Hepatocyte (in vitro differentiated cells): ENCODE measurements around the gene STRN4. TPM values are rescaled to one million over a fixed set of nuclear protein-coding genes. Genes with fewer than 3 reads are reported as not detected.

Experiments used
- DNase-seq: peaks from one replicate; pipeline ENCODE4 v3.0.0-alpha.2; 2016; ENCODE audit warnings: low spot score
- H2AFZ ChIP-seq: fragments of 200-600 bp; sonication (generic); 2 replicates; pipeline ENCODE4 v1.6.0; 2016; ENCODE audit warnings: antibody characterized with exemption, mild to moderate bottlenecking
- H3K27ac ChIP-seq: fragments of 200-600 bp; sonication (generic); 2 replicates; pipeline ENCODE4 v1.5.1; 2016; ENCODE audit warnings: mild to moderate bottlenecking
- H3K27me3 ChIP-seq: fragments of 200-600 bp; sonication (generic); 2 replicates; pipeline ENCODE4 v1.6.1; 2016
- H3K36me3 ChIP-seq: fragments of 200-600 bp; sonication (generic); replicated peaks from 2 replicates; pipeline ENCODE4 v1.5.1; 2016; ENCODE audit warnings: low read depth; ENCODE audit not compliant: insufficient read depth
- H3K4me1 ChIP-seq: fragments of 200-600 bp; sonication (generic); 2 replicates; pipeline ENCODE4 v1.5.1; 2016; ENCODE audit warnings: mild to moderate bottlenecking, moderate library complexity; ENCODE audit not compliant: insufficient read depth
- H3K4me2 ChIP-seq: fragments of 200-600 bp; sonication (generic); 2 replicates; pipeline ENCODE4 v1.6.0; 2016
- H3K4me3 ChIP-seq: fragments of 200-600 bp; sonication (generic); 2 replicates; pipeline ENCODE4 v1.5.1; 2016; ENCODE audit warnings: mild to moderate bottlenecking
- H3K79me2 ChIP-seq: fragments of 200-600 bp; sonication (generic); 2 replicates; pipeline ENCODE4 v1.6.0; 2017; ENCODE audit warnings: mild to moderate bottlenecking
- H3K9me2 ChIP-seq: fragments of 200-600 bp; sonication (generic); replicated peaks from 2 replicates; pipeline ENCODE4 v1.6.0; 2017; ENCODE audit warnings: mild to moderate bottlenecking; ENCODE audit not compliant: insufficient read depth
- H3K9me3 ChIP-seq: fragments of 200-600 bp; sonication (generic); 2 replicates; pipeline ENCODE4 v1.5.1; 2016; ENCODE audit warnings: low read depth, mild to moderate bottlenecking
- H4K20me1 ChIP-seq: fragments of 200-600 bp; sonication (generic); 2 replicates; pipeline ENCODE4 v1.6.0; 2016; ENCODE audit warnings: mild to moderate bottlenecking; ENCODE audit not compliant: insufficient read depth, poor library complexity, severe bottlenecking
- EZH2 ChIP-seq: fragments of 200-600 bp; sonication (generic); IDR thresholded peaks from 2 replicates; pipeline ENCODE4 v1.6.1; 2016; ENCODE audit warnings: antibody characterized with exemption, mild to moderate bottlenecking, borderline replicate concordance
- EZH2phosphoT487 ChIP-seq: fragments of 200-600 bp; sonication (generic); IDR thresholded peaks from one replicate; pipeline ENCODE4 v1.6.1; 2018; ENCODE audit warnings: antibody characterized with exemption, mild to moderate bottlenecking, low read depth, moderate library complexity; ENCODE audit not compliant: unreplicated experiment, severe bottlenecking
- WGBS: methylation state at CpG from one replicate; pipeline ENCODE4 v1.1.6; 2016; ENCODE audit warnings: low lambda C conversion rate; ENCODE audit errors: missing lambda C conversion rate; 5-methylcytosine and 5-hydroxymethylcytosine counted together
- polyA plus RNA-seq: library from polyadenylated mRNA; unstranded; fragments of >200 nt; fragmentation: Nextera tagmentation; extraction: Ambion mirVana; gene quantifications from 2 replicates; pipeline ENCODE4 v1.2.1, GENCODE V29; 2016
- total RNA-seq: library from RNA; depleted of rRNA; stranded (reverse); fragments of >200 nt; gene quantifications from 2 replicates; pipeline ENCODE4 v1.2.3, GENCODE V29; 2014
- TF ChIP-seq, protein P1 (sequence below): fragments of 200-600 bp; sonication (generic); IDR thresholded peaks from 2 replicates; pipeline ENCODE4 v1.5.1; 2016; ENCODE audit warnings: antibody characterized with exemption, mild to moderate bottlenecking; ENCODE audit not compliant: poor library complexity

STRN4 gene
- total and polyA plus RNA-seq, 2 experiments from 2014 or later = 63.7 to 64.1 TPM

DNA sequence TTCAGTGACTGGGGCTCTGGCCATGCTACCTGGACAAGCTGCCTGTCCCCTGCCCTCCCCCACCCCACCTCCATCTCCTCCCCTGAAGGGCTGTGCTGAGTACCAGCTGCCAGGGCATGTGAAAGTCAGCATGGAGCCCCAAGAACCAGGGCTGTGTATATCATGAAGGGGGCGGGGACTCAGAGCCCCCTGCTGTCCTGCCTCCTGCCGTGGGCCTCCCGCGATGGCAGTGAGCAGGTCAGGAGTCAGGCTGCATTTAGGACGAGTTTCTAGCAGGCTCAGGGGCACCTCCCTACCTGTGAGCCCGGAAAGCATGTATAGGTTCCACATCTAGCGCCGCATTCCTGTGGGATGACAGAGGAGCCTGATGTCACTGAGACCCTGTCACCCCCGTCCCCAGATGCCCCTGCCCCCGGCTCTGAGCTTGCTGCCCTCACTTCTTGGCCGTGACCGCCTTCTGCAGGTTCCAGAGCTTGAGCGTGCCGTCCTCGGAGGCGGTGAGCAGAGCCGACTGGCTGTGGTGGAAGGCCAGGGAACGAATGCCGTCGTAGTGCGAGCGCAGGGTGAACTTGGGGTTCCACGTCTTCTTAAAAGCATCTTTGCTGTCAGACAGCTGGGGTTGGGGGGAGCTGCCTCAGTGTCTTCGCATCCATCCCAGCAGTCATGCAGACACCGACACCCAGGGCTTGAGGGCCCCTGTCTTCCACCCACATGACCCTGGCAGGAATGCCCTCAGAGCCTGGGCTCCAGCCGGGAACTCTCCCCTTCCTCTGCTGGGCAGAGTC, 21.0 kb downstream of the STRN4 start:
- no peaks in the 10 kb centered on the region for H3K9me2 ChIP-seq
- 97% methylated on average over 26 of the region's 26 CpGs for WGBS
- DNase-seq = no peak
- H3K4me2 ChIP-seq = no peak overlapping the region
- no peaks in the 10 kb centered on the region for H3K4me1 ChIP-seq
- H3K27me3 ChIP-seq = no peaks in the 10 kb centered on the region
- H3K4me3 ChIP-seq = no peak overlapping the region
- no peak overlapping the region for H3K27ac ChIP-seq
- H3K79me2 ChIP-seq = peaks cover 7% of the 10 kb centered on the region
- H3K36me3 ChIP-seq = no peaks in the 10 kb centered on the region
- peaks cover 6% of the 10 kb centered on the region for H4K20me1 ChIP-seq
- H2AFZ ChIP-seq = no peak overlapping the region
- TF ChIP-seq EZH2 = no peak
- no peak for TF ChIP-seq EZH2phosphoT487
- TF ChIP-seq, protein P1, sequence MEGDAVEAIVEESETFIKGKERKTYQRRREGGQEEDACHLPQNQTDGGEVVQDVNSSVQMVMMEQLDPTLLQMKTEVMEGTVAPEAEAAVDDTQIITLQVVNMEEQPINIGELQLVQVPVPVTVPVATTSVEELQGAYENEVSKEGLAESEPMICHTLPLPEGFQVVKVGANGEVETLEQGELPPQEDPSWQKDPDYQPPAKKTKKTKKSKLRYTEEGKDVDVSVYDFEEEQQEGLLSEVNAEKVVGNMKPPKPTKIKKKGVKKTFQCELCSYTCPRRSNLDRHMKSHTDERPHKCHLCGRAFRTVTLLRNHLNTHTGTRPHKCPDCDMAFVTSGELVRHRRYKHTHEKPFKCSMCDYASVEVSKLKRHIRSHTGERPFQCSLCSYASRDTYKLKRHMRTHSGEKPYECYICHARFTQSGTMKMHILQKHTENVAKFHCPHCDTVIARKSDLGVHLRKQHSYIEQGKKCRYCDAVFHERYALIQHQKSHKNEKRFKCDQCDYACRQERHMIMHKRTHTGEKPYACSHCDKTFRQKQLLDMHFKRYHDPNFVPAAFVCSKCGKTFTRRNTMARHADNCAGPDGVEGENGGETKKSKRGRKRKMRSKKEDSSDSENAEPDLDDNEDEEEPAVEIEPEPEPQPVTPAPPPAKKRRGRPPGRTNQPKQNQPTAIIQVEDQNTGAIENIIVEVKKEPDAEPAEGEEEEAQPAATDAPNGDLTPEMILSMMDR = no peak
- no peaks in the 10 kb centered on the region for H3K9me3 ChIP-seq

DNA sequence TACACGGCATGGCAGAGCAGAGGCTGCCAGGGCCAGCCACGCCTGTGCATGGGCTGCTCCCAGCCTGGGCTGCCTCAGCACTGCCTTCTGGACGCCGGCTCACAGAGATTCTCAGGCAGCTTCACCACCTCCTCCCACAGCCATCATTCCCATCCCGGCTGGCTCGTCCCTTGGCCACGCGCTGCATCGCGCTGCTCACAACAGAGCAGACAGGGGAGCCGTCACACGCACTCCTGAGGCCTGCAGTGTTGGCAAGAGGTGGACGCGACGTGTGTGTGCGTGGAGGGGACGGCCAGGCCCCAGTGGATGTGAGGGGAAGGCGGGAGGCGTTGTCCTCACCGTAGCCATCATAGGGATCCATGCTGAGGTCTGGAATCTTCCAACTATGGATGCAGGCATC, 21.8 kb downstream of the STRN4 start:
- TF ChIP-seq, protein P1 = no peak
- TF ChIP-seq EZH2 (no peak), EZH2phosphoT487 (no peak)
- no peak overlapping the region for H3K4me2 ChIP-seq
- H2AFZ ChIP-seq = no peak overlapping the region
- H3K27ac ChIP-seq = no peak overlapping the region
- H3K36me3 ChIP-seq = no peaks in the 10 kb centered on the region
- no peaks in the 10 kb centered on the region for H3K27me3 ChIP-seq
- H3K9me3 ChIP-seq = no peaks in the 10 kb centered on the region
- no peak for DNase-seq
- H3K79me2 ChIP-seq = peaks cover 7% of the 10 kb centered on the region
- no peaks in the 10 kb centered on the region for H3K4me1 ChIP-seq
- H3K4me3 ChIP-seq = no peak overlapping the region
- peaks cover 6% of the 10 kb centered on the region for H4K20me1 ChIP-seq
- WGBS = 96% methylated on average over 20 of the region's 20 CpGs
- H3K9me2 ChIP-seq = no peaks in the 10 kb centered on the region

DNA sequence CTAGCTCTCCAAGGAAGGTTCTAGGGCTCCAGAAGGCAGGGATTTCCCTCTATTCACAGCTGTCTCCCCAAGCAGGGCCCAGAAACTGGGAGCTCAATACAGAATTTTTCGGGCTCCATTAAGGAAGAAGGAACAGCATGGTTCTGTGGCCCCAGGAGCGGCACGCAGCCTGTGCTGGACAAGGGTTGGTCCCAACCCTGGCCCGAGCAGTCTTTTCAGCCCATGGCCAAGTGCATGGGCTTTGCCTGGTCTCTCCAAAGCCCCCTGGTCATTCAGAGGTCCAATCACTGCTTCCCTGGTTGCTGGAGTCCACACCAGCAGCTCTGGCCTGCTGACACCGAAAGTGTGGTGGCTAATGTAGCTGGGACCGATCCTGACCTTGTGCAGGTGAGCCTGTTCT, 22.8 kb downstream of the STRN4 start:
- Histone ChIP-seq H2AFZ (no peak overlapping the region), H3K4me3 (no peak overlapping the region), H4K20me1 (peaks cover 4% of the 10 kb centered on the region), H3K9me2 (no peaks in the 10 kb centered on the region), H3K27me3 (no peaks in the 10 kb centered on the region), H3K4me1 (no peaks in the 10 kb centered on the region), H3K79me2 (peaks cover 6% of the 10 kb centered on the region), H3K4me2 (no peak overlapping the region), H3K9me3 (no peaks in the 10 kb centered on the region), H3K36me3 (no peaks in the 10 kb centered on the region), H3K27ac (no peak overlapping the region)
- DNase-seq = no peak
- 92% methylated on average over 6 of the region's 6 CpGs for WGBS
- TF ChIP-seq EZH2phosphoT487 (no peak), EZH2 (no peak)
- TF ChIP-seq, protein P1 = no peak
